Smooth muscle cell (in vitro differentiated cells): ENCODE results near the gene GRHL3. TPM values are rescaled to one million over a fixed set of nuclear protein-coding genes. Genes with fewer than 3 reads are reported as not detected.
A peak's percentile ranks its signal among the peaks of the same experiment; 100 is the strongest.

ENCODE experiments used
- DNase-seq: peaks from one replicate; lab custom pipeline; 2025; ENCODE audit not compliant: unreplicated experiment; lab: John Stamatoyannopoulos, UW
- H2AFZ ChIP-seq: fragments of 200-600 bp; sonication (generic); 2 replicates; pipeline ENCODE4 v1.6.0; 2016; ENCODE audit warnings: antibody characterized with exemption, low read depth, mild to moderate bottlenecking
- H3F3A ChIP-seq: fragments of 200-600 bp; sonication (generic); 2 replicates; pipeline ENCODE4 v1.6.0; 2017; ENCODE audit warnings: antibody characterized with exemption, low read depth
- H3K27ac ChIP-seq: fragments of 200-600 bp; sonication (generic); 2 replicates; pipeline ENCODE4 v1.5.1; 2016; ENCODE audit warnings: low read depth, mild to moderate bottlenecking
- H3K27me3 ChIP-seq: fragments of 200-600 bp; sonication (generic); 2 replicates; pipeline ENCODE4 v1.6.1; 2016; ENCODE audit warnings: low read depth, mild to moderate bottlenecking
- H3K36me3 ChIP-seq: fragments of 200-600 bp; sonication (generic); 2 replicates; pipeline ENCODE4 v1.5.1; 2016; ENCODE audit warnings: low read depth
- H3K4me1 ChIP-seq: fragments of 200-600 bp; sonication (generic); 2 replicates; pipeline ENCODE4 v1.5.1; 2016; ENCODE audit warnings: low read depth
- H3K4me2 ChIP-seq: fragments of 200-600 bp; sonication (generic); 2 replicates; pipeline ENCODE4 v1.6.0; 2016; ENCODE audit warnings: mild to moderate bottlenecking
- H3K4me3 ChIP-seq: fragments of 200-600 bp; sonication (generic); 2 replicates; pipeline ENCODE4 v1.5.1; 2016; ENCODE audit warnings: mild to moderate bottlenecking
- H3K79me2 ChIP-seq: fragments of 200-600 bp; sonication (generic); 2 replicates; pipeline ENCODE4 v1.6.0; 2016; ENCODE audit warnings: low read depth, mild to moderate bottlenecking
- H3K9ac ChIP-seq: fragments of 200-600 bp; sonication (generic); 2 replicates; pipeline ENCODE4 v1.6.0; 2016; ENCODE audit warnings: low read depth
- H3K9me3 ChIP-seq: fragments of 200-600 bp; sonication (generic); replicated peaks from 2 replicates; pipeline ENCODE4 v1.5.1; 2016; ENCODE audit warnings: low read depth
- H4K20me1 ChIP-seq: fragments of 200-600 bp; sonication (generic); 2 replicates; pipeline ENCODE4 v1.6.0; 2016; ENCODE audit warnings: low read depth
- WGBS: methylation state at CpG from one replicate; pipeline ENCODE4 v1.1.7; 2016; ENCODE audit warnings: low lambda C conversion rate; 5-methylcytosine and 5-hydroxymethylcytosine counted together
- polyA plus RNA-seq: library from polyadenylated mRNA; unstranded; fragments of >200 nt; fragmentation: Nextera tagmentation; extraction: Ambion mirVana; gene quantifications from 2 replicates; pipeline ENCODE4 v1.2.1, GENCODE V29; 2016
- total RNA-seq: library from RNA; depleted of rRNA; stranded (reverse); fragments of >200 nt; gene quantifications from 2 replicates; pipeline ENCODE4 v1.2.3, GENCODE V29; 2014
- TF ChIP-seq, protein P1 (sequence below): fragments of 200-600 bp; sonication (generic); IDR thresholded peaks from 2 replicates; pipeline ENCODE4 v1.5.1; 2017; ENCODE audit warnings: borderline replicate concordance, mild to moderate bottlenecking, antibody characterized with exemption; ENCODE audit not compliant: insufficient read depth, poor library complexity, severe bottlenecking

GRHL3 gene
- total and polyA plus RNA-seq, 2 experiments from 2014 or later = 0.87 to 10.5 TPM

DNA sequence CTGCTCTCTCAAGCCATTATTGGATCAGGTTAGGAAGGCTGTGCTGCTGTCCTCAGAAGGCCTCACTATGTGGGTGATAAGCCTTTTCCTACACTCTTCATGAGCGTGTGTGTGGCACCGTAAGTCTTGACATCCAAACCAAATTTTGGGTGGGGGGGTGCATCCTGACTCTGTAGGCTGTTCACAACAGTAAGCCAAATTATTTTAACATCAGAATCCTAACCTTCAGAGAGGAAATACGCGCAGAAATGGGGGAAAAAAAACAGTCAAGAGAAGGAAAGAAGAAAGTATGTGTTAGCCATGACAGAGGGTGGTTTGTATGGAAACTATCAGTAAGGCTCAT lies 73.4 kb downstream of the GRHL3 start:
- Histone ChIP-seq H3K27ac (no peak overlapping the region), H3K9me3 (no peaks in the 10 kb centered on the region), H3K4me1 (peaks cover 5% of the 10 kb centered on the region), H2AFZ (no peak overlapping the region), H3K79me2 (no peaks in the 10 kb centered on the region), H3K36me3 (no peaks in the 10 kb centered on the region), H3K4me2 (no peak overlapping the region), H3F3A (peaks cover 7% of the 10 kb centered on the region), H3K4me3 (no peak overlapping the region), H4K20me1 (peaks cover 12% of the 10 kb centered on the region), H3K27me3 (no peaks in the 10 kb centered on the region), H3K9ac (no peak overlapping the region)
- DNase-seq = no peak
- TF ChIP-seq, protein P1, sequence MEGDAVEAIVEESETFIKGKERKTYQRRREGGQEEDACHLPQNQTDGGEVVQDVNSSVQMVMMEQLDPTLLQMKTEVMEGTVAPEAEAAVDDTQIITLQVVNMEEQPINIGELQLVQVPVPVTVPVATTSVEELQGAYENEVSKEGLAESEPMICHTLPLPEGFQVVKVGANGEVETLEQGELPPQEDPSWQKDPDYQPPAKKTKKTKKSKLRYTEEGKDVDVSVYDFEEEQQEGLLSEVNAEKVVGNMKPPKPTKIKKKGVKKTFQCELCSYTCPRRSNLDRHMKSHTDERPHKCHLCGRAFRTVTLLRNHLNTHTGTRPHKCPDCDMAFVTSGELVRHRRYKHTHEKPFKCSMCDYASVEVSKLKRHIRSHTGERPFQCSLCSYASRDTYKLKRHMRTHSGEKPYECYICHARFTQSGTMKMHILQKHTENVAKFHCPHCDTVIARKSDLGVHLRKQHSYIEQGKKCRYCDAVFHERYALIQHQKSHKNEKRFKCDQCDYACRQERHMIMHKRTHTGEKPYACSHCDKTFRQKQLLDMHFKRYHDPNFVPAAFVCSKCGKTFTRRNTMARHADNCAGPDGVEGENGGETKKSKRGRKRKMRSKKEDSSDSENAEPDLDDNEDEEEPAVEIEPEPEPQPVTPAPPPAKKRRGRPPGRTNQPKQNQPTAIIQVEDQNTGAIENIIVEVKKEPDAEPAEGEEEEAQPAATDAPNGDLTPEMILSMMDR = peak; percentile 3
- 78% methylated on average over 4 of the region's 4 CpGs for WGBS

GRCh38 chr1:24392982-24393650 lies 74.0 kb downstream of the GRHL3 start:
- Histone ChIP-seq H3F3A (peaks cover 7% of the 10 kb centered on the region), H3K9me3 (no peaks in the 10 kb centered on the region), H3K27me3 (no peaks in the 10 kb centered on the region), H3K79me2 (no peaks in the 10 kb centered on the region), H3K27ac (no peak overlapping the region), H3K4me3 (no peak overlapping the region), H4K20me1 (peaks cover 12% of the 10 kb centered on the region), H2AFZ (no peak overlapping the region), H3K4me2 (peak overlapping the region; percentile 45), H3K36me3 (no peaks in the 10 kb centered on the region), H3K4me1 (peaks cover 5% of the 10 kb centered on the region), H3K9ac (no peak overlapping the region)
- TF ChIP-seq, protein P1 = no peak
- WGBS = 82% methylated on average over 4 of the region's 4 CpGs
- DNase-seq = no peak

DNA sequence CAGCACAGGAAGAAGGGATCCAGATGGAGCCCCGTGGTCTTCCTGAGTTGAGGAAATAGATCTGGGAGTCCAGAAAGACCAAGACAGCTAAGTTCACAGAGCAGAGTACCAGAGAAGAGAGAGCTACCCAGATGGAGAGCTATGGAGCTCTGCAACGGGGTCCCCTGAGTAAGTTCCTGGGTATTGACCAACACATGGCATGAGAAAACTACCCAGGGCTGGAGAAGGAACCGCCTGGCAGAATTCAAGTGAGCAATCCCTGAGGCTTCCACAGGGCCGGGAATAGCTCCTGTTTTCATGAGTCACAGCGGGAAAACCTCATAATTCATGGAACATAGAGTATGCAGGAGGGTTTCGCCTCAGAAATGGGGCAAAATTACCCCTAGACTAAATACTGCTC lies 74.7 kb downstream of the GRHL3 start:
- H3K4me1 ChIP-seq = peaks cover 5% of the 10 kb centered on the region
- peak overlapping the region; percentile 51 for H3K4me2 ChIP-seq
- H3K4me3 ChIP-seq = no peak overlapping the region
- H3K79me2 ChIP-seq = no peaks in the 10 kb centered on the region
- TF ChIP-seq, protein P1 = no peak
- no peak overlapping the region for H3K27ac ChIP-seq
- H3K27me3 ChIP-seq = no peaks in the 10 kb centered on the region
- H3F3A ChIP-seq = peaks cover 7% of the 10 kb centered on the region
- no peaks in the 10 kb centered on the region for H3K9me3 ChIP-seq
- 44% methylated on average over 6 of the region's 6 CpGs for WGBS
- DNase-seq = no peak
- H3K36me3 ChIP-seq = no peaks in the 10 kb centered on the region
- no peak overlapping the region for H2AFZ ChIP-seq
- H3K9ac ChIP-seq = no peak overlapping the region
- H4K20me1 ChIP-seq = peaks cover 12% of the 10 kb centered on the region

DNA sequence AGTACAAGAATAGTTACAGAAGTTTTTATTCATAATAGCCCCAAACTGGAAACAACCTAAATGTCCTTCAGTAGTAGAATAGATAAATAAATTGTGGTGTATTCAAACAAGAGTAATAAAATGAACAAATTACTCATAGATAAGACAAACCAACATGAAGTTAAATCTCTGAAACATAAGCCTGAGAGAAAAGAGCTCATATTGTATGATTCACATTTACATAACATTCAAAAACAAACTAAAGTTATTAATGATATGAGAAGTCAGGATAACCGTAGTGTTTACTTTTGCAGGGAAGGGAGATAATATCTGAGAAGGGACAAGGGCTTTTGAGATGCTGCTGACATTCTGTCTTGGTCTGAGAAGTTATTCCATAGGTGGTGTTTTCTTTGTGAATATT lies 80.9 kb downstream of the GRHL3 start:
- H3K27me3 ChIP-seq = no peaks in the 10 kb centered on the region
- no peak overlapping the region for H3K9ac ChIP-seq
- H3K9me3 ChIP-seq = no peaks in the 10 kb centered on the region
- no peaks in the 10 kb centered on the region for H3K4me1 ChIP-seq
- no peak overlapping the region for H2AFZ ChIP-seq
- H3K27ac ChIP-seq = no peak overlapping the region
- no peak overlapping the region for H3K4me2 ChIP-seq
- no peak overlapping the region for H3K4me3 ChIP-seq
- no peaks in the 10 kb centered on the region for H3K36me3 ChIP-seq
- WGBS = 82% methylated on average over 1 of the region's 1 CpG
- no peaks in the 10 kb centered on the region for H3F3A ChIP-seq
- no peaks in the 10 kb centered on the region for H4K20me1 ChIP-seq
- no peaks in the 10 kb centered on the region for H3K79me2 ChIP-seq
- TF ChIP-seq, protein P1 = no peak
- DNase-seq = no peak
